Measurements from ENCODE around the gene STARD6. TPM values are rescaled to one million over a fixed set of nuclear protein-coding genes. Genes with fewer than 3 reads are reported as not detected.
A peak's percentile ranks its signal among the peaks of the same experiment; 100 is the strongest.

The STARD6 gene
- total and polyA plus RNA-seq, 4 donors = not detected

DNA sequence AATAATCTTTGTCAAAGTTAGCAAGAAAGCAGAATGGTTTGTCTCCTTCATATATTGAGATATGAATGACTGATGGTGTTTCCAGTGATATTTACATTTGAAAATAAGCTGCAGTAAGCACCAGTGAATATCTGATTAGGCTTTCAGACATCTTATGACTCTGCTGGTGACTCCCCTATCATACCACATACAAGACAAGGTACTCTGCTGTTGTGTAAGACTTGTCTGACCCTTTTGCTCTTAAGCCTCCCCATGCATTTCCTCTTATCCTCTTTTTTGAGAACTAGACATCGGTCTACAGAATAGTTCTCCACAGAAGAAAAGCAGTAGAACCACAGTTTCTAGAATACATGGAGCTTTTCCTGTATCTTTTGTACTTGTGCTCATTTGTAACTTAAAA is 79.0 kb downstream of the STARD6 start:
- H3K27ac ChIP-seq (ENCODE audit: low read depth in 1 of 2, low read length in 2 of 2) = no peak overlapping the region
- 94% methylated on average over 1 of the region's 1 CpG for WGBS
- H3K9ac ChIP-seq (ENCODE audit: low read depth in 1 of 2, low read length in 2 of 2) = no peak overlapping the region
- no peaks in the 10 kb centered on the region for H3K9me3 ChIP-seq (ENCODE audit: control insufficient read depth in 4 of 4, low read length in 3 of 4)
- TF ChIP-seq FOXA2 (IDR thresholded peaks at IDR 0.05) (no peak), HNF4A (conservative IDR thresholded peaks at IDR 0.05) (no peak), RAD21 (IDR thresholded peaks at IDR 0.05) (no peak), HNF4G (IDR thresholded peaks at IDR 0.05) (no peak), NR2F2 (IDR thresholded peaks at IDR 0.05) (no peak), EGR1 (IDR thresholded peaks at IDR 0.05; ENCODE audit: low read depth in 2 of 2) (no peak), GABPA (IDR thresholded peaks at IDR 0.05 in 1 of 2, conservative IDR thresholded peaks at IDR 0.05 in 1 of 2) (no peak), SP1 (IDR thresholded peaks at IDR 0.05) (no peak)
- TF ChIP-seq, protein P1, sequence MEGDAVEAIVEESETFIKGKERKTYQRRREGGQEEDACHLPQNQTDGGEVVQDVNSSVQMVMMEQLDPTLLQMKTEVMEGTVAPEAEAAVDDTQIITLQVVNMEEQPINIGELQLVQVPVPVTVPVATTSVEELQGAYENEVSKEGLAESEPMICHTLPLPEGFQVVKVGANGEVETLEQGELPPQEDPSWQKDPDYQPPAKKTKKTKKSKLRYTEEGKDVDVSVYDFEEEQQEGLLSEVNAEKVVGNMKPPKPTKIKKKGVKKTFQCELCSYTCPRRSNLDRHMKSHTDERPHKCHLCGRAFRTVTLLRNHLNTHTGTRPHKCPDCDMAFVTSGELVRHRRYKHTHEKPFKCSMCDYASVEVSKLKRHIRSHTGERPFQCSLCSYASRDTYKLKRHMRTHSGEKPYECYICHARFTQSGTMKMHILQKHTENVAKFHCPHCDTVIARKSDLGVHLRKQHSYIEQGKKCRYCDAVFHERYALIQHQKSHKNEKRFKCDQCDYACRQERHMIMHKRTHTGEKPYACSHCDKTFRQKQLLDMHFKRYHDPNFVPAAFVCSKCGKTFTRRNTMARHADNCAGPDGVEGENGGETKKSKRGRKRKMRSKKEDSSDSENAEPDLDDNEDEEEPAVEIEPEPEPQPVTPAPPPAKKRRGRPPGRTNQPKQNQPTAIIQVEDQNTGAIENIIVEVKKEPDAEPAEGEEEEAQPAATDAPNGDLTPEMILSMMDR (IDR thresholded peaks at IDR 0.05; ENCODE audit: low read depth, low read length, missing input control) = no peak
- no peak overlapping the region for H3K4me3 ChIP-seq (ENCODE audit: low read depth in 1 of 3, low read length in 3 of 3)
- peaks cover 0 to 2% (median under 1%) of the 10 kb centered on the region in 4 donors for H3K4me1 ChIP-seq (ENCODE audit: control insufficient read depth in 4 of 4, insufficient read depth in 4 of 4, low read length in 3 of 4)
- no peak for DNase-seq (ENCODE audit: low spot score)
- H3K27me3 ChIP-seq (ENCODE audit: control insufficient read depth in 4 of 4, insufficient read depth in 4 of 4, low read length in 3 of 4) = no peaks in the 10 kb centered on the region
- peaks cover 0 to 27% (median 15%) of the 10 kb centered on the region in 4 donors for H3K36me3 ChIP-seq (ENCODE audit: control insufficient read depth in 4 of 4, insufficient read depth in 3 of 4, low read depth in 1 of 4, low read length in 3 of 4)

DNA sequence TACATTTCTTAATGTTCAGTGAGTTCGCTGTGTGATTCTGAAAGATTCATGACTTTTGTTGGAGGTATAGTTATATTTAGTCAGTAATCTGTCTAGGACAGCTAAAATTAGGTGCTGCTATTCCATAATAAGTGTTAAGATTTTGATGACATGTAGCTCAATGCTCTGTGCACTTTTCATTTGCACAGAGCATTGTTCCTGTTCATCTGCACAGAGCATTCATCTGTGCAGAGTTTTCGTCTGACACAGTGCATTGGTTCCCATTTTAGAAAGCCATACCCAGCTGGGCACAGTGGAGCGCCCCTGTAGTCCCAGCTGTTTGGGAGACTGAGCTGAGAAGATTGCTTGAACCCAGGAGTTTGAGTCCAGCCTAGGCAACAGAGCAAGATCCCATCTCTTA is 79.8 kb downstream of the STARD6 start:
- TF ChIP-seq FOXA1 (IDR thresholded peaks at IDR 0.05) (no peak), HNF4G (IDR thresholded peaks at IDR 0.05) (no peak), HNF4A (conservative IDR thresholded peaks at IDR 0.05) (no peak), EGR1 (IDR thresholded peaks at IDR 0.05; ENCODE audit: low read depth in 2 of 2) (no peak), SP1 (IDR thresholded peaks at IDR 0.05) (no peak)
- TF ChIP-seq, protein P2, sequence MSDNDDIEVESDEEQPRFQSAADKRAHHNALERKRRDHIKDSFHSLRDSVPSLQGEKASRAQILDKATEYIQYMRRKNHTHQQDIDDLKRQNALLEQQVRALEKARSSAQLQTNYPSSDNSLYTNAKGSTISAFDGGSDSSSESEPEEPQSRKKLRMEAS (IDR thresholded peaks at IDR 0.05) = no peak
- TF ChIP-seq, protein P3, sequence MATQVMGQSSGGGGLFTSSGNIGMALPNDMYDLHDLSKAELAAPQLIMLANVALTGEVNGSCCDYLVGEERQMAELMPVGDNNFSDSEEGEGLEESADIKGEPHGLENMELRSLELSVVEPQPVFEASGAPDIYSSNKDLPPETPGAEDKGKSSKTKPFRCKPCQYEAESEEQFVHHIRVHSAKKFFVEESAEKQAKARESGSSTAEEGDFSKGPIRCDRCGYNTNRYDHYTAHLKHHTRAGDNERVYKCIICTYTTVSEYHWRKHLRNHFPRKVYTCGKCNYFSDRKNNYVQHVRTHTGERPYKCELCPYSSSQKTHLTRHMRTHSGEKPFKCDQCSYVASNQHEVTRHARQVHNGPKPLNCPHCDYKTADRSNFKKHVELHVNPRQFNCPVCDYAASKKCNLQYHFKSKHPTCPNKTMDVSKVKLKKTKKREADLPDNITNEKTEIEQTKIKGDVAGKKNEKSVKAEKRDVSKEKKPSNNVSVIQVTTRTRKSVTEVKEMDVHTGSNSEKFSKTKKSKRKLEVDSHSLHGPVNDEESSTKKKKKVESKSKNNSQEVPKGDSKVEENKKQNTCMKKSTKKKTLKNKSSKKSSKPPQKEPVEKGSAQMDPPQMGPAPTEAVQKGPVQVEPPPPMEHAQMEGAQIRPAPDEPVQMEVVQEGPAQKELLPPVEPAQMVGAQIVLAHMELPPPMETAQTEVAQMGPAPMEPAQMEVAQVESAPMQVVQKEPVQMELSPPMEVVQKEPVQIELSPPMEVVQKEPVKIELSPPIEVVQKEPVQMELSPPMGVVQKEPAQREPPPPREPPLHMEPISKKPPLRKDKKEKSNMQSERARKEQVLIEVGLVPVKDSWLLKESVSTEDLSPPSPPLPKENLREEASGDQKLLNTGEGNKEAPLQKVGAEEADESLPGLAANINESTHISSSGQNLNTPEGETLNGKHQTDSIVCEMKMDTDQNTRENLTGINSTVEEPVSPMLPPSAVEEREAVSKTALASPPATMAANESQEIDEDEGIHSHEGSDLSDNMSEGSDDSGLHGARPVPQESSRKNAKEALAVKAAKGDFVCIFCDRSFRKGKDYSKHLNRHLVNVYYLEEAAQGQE (IDR thresholded peaks at IDR 0.05) = no peak
- WGBS = 98% methylated on average over 3 of the region's 3 CpGs
- Histone ChIP-seq H3K27me3 (ENCODE audit: control insufficient read depth in 4 of 4, insufficient read depth in 4 of 4, low read length in 3 of 4) (no peaks in the 10 kb centered on the region), H3K9ac (ENCODE audit: low read depth in 1 of 2, low read length in 2 of 2) (no peak overlapping the region), H3K27ac (ENCODE audit: low read depth in 1 of 2, low read length in 2 of 2) (no peak overlapping the region), H3K4me3 (ENCODE audit: low read depth in 1 of 3, low read length in 3 of 3) (no peak overlapping the region), H3K36me3 (ENCODE audit: control insufficient read depth in 4 of 4, insufficient read depth in 3 of 4, low read depth in 1 of 4, low read length in 3 of 4) (peaks cover 0 to 27% (median 14%) of the 10 kb centered on the region in 4 donors), H3K4me1 (ENCODE audit: control insufficient read depth in 4 of 4, insufficient read depth in 4 of 4, low read length in 3 of 4) (peaks cover 0 to 2% (median under 1%) of the 10 kb centered on the region in 4 donors), H3K9me3 (ENCODE audit: control insufficient read depth in 4 of 4, low read length in 3 of 4) (no peaks in the 10 kb centered on the region)
- no peak for DNase-seq (ENCODE audit: low spot score)

Small RNA genes within 50 kb of the gene (small RNA-seq; reads per million reads assigned to genes)
- 0.24 reads per million, percentile 14 among the genes with 10 or more reads in this experiment for gene SNRPGP2

Other genes starting within 250 kb of the STARD6 start
- gene MBD2, start 133.2 kb downstream of the STARD6 start, total RNA-seq = 10 to 100 TPM; 11.0 to 11.8 TPM
- 10 to 100 TPM in 1 of 2 donors, 1 to 10 TPM in 1; 9.2 to 16.2 TPM for gene MBD2, start 133.2 kb downstream of the STARD6 start, polyA plus RNA-seq
- gene POLI, start 88.3 kb downstream of the STARD6 start, total RNA-seq = 10 to 100 TPM in 1 of 2 donors, 1 to 10 TPM in 1; 7.3 to 12.9 TPM
- 1 to 10 TPM; 2.4 to 8.0 TPM for gene POLI, start 88.3 kb downstream of the STARD6 start, polyA plus RNA-seq
- 1 to 10 TPM in 1 of 2 donors, under 1 TPM in 1; 0.42 to 4.9 TPM for gene C18orf54, start within 50 bp of the STARD6 start, total RNA-seq
- gene C18orf54, start within 50 bp of the STARD6 start, polyA plus RNA-seq = under 1 TPM; 0.21 to 0.24 TPM
- gene DYNAP, start 233.4 kb upstream of the STARD6 start, total RNA-seq = not detected
- gene DYNAP, start 233.4 kb upstream of the STARD6 start, polyA plus RNA-seq = not detected